ENCODE data around the gene IWS1.
A peak's percentile ranks its signal among the peaks of the same experiment; 100 is the strongest.
"Not testable (repeated sequence)": the region's sequence is repeated elsewhere in the genome, so short reads cannot be mapped to it uniquely, and the experiment has no call there.

Gene IWS1

DNA sequence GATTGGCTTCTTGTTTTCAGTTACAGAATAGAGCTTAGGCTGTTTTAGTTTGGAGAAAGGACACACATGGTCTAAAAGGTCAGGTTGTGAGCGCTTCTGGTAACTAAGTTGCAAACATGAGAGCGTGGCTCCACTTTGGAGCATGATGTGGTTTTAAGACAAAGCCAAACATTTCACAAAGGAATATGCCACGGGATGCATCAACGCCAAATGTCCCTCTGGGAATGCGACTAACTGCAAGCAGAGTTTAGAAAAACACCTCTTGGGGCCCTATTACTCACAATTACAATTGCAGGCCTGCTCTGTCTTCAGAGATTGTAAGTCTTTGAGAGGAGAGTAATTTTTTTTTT lies 34.6 kb upstream of the IWS1 start:
- peak; percentile 47 for DNase-seq (ENCODE audit: low read depth, low spot score)

- peak; percentile 24 for DNase-seq (ENCODE audit: low read depth, low spot score)
These were observed 34.1 kb upstream of the IWS1 start for GRCh38 chr2:127560201-127560930.

DNA sequence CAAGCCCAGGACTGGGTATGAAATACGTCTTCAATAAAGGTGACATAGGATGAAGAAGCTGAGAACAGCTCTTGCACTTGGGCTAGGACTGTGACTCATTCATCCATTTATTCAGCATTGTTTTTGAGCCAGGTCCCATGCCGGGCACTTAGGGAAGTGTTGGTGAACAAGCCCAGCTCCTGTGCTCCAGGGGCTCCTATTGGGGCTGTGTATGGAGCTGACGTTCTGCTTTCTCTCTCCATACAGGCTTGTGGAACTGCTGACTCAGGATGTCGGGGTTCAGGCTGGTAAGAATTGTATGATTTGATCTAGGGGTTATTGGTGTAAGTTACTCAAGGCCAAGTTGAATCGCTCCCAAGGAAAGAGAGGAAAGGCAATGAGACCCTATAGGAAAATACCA lies 33.2 kb upstream of the IWS1 start:
- no peak for DNase-seq (ENCODE audit: low read depth, low spot score)

GRCh38 chr2:127558911-127559310 lies 32.6 kb upstream of the IWS1 start:
- no peak for DNase-seq (ENCODE audit: low read depth, low spot score)

GRCh38 chr2:127552846-127553245 lies 26.6 kb upstream of the IWS1 start:
- DNase-seq (ENCODE audit: low read depth, low spot score), result no peak

DNA sequence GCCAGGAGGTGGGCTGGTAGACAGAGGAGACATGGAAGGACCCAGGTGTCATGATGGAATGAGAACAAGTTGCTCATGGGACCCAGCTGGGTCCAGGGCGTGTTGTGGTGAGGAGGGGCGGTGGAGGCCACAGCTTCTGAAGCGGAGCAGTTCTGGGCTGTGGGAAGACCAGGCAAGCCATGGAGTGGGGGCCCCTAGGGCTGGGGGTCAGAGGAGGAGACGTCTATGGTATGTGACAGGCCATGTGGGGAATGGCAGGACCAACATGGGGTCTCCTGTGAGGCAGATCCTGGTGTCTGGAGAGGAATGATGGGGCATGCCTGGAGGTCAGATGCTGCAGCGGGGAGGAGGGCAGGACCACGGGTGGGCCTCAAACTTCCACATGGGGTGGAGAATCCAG lies 26.0 kb upstream of the IWS1 start:
- no peak for DNase-seq (ENCODE audit: low read depth, low spot score)

- no peak for DNase-seq (ENCODE audit: low read depth, low spot score)
These were observed 25.1 kb upstream of the IWS1 start for GRCh38 chr2:127551221-127551930.

DNA sequence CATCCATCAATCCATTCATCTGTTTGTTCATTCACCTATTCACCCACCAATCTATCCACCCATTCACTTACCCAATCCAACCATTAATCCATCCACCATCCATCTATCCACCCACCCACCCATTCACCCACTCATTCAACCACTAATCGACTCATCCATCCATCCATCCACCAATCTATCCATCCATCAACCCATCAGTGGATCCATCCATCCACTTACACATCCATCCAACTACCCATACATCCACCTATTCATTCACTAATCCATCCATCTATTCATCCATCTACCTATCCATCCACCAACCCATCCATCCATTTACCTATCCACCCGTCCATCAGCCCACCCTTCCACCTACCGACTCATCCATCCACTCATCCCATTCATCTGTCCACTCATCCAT lies 20.5 kb upstream of the IWS1 start:
- no peak for DNase-seq (ENCODE audit: low read depth, low spot score)

- no peak for DNase-seq (ENCODE audit: low read depth, low spot score)
These were observed 19.5 kb upstream of the IWS1 start for GRCh38 chr2:127545796-127546195.

DNA sequence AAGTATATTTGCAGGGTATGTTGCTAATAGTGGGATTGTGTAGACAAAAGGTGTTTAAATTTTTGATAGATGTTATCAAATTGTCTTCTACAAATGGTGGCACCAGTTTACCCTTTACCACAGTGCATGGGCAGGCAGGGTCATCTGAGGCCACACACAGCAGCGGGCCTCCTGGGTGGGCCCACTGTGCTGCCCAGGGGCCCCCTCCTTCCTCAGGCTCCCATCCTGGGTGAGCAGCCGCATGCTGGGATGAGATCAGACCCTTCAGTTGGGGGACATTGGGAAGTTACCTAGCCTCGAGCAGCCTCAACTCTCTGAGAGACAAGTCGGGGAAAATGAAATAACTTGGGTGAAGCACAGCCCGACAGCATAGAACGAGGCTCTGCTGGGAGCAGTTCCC lies 18.9 kb upstream of the IWS1 start:
- no peak for DNase-seq (ENCODE audit: low read depth, low spot score)

DNA sequence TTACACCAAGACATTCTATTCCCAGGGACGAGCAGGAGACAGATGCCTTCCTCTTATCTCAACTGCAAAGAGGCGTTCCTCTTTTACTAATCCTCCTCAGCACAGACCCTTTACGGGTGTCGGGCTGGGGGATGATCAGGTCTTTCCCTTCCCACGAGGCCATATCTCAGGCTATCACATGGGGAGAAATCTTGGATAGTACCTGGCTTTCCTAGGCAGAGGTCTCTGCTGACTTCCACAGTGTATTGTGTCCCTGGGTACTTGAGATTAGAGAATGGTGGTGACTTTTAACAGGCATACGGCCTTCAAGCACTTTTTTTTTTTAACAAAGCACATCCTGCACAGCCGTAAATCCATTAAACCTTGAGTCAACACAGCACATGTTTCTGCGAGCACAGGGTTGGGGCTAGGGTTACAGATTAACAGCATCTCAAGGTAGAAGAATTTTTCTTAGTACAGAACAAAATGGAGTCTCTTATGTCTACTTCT lies 16.8 kb upstream of the IWS1 start:
- not testable (repeated sequence) for DNase-seq (ENCODE audit: low read depth, low spot score)

DNA sequence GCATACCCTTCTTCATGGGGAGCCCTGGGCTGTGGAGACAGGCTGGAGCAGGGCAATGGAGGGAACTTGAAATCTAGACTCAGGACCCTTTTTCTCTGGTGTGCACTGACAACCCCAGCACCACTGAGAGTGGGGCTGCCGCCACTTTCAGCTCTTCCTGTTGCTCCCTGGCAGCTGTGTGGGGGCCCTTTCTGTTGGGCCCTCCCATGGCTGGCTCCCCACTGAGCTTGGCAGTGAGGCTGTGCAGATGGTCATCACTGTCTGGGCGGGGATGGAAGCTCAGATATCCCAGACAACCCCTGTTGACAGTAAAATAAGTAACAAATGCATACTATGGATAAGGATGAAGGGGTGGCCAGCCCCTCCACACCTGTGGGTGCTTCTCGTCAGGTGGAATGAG lies 15.9 kb upstream of the IWS1 start:
- no peak for DNase-seq (ENCODE audit: low read depth, low spot score)

DNA sequence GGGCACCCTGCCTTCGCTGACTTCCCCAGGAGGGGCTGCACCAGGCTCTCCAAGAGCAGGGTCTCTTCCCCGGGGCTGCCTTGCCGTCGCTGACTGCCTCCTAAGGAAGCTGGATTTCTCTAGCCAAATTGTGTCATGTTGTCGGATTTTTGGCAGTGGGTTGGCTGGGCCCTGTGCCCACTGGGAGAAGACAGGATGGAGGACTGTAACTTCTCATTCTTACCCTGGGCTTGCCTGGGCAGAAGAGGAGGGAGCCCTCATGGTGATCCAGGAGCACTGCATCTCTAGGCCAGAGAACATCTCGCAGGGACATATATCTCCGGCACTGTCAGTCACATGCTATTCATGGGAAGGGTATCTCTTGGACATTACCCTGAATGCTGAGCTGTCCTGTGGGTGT lies 15.5 kb upstream of the IWS1 start:
- peak; percentile 24 for DNase-seq (ENCODE audit: low read depth, low spot score)

DNA sequence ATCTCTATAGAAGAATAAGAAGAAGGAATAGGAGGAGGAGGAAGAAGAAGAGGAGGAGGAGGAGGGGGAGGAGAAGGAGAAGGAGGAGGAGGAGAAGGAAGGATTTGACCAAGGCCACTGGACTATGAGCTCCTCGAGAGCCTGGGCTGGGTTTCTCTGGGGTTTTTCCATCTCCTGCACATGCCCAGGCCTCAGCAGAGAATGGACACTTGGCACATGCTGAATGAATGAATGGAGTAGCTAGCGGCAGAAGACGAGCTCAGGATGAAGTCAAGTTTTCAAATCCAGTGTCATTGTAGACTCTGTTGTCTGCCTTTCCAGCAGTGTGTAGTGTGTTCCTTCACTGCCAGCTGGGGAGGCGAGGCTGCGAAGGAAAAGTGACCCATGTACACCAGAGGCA lies 11.4 kb upstream of the IWS1 start:
- DNase-seq (ENCODE audit: low read depth, low spot score), result no peak

- DNase-seq (ENCODE audit: low read depth, low spot score), result no peak
These were observed 10.6 kb upstream of the IWS1 start for GRCh38 chr2:127536707-127537541.

DNA sequence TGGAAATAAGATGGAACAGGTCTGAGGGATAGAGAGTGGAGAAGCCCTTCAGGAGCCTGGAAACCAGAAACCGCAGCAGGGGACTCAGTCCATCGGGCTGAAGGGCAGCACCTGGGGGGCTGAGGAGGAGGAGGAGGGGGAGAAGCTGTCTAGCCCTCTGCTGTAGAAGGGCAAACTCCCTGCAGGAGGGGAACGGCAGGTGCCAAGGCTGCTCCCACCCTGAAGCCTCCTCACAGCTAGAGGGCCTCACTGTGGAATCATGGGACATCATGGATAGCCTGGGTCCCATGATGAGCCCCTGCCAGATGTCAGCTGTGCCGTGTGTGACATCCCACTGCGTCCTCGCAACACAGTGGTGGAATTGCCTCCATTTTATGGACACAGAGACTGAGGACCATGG lies 9.6 kb upstream of the IWS1 start:
- no peak for DNase-seq (ENCODE audit: low read depth, low spot score)

DNA sequence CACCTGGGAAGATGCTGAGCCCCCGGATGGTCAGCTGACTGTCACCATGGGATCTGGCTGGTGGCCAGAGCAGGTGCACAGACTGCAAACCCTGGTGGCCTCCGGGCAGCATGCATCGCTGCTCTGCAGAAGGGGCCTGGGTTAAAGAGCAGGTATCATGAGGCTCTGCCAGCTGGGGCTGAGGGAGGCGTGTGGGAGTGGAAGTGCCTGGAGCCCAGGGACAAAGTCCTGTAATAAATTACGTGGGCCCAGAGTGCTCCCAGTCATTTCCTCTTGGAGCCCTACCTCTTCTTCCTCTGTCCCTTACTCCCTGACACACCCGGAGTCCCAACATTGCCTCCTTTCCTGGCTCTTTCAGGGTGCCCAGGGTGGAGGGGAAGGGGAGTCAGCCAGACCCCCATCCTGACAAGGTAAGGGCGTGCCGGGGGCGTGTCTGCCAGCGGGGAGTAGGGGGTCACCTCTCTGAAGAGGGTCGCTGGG lies 9.2 kb upstream of the IWS1 start, which contains the start of gene MYO7B:
MYO7B (plus strand) TSS at position 262 of the 480 bp plus-strand sequence. CDS start 24,040 bp downstream, outside the sequence.
- DNase-seq (ENCODE audit: low read depth, low spot score), result no peak

- no peak for DNase-seq (ENCODE audit: low read depth, low spot score)
These were observed 6.0 kb upstream of the IWS1 start for GRCh38 chr2:127532296-127532695.

- no peak for DNase-seq (ENCODE audit: low read depth, low spot score)
These were observed 4.9 kb upstream of the IWS1 start for GRCh38 chr2:127531221-127531648.

GRCh38 chr2:127530245-127531140 lies 4.2 kb upstream of the IWS1 start:
- no peak for DNase-seq (ENCODE audit: low read depth, low spot score)

DNA sequence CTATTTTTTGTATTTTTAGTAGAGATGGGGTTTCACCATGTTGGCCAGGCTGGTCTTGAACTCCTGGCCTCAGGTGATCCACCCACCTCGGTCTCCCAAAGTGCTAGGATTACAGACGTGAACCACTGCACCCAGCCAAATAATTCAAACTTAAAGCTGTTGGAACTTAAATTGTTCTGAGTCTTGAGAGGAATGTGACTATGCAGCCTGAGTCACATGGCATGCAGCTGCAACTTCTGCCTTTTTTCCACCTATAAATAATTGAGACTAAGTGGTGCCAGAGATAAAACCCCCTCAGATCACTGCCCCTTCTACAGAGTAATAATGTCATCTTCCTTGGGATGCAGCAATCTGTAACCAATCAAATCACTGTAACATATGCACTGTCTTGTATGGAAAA lies 3.1 kb upstream of the IWS1 start:
- not testable (repeated sequence) for DNase-seq (ENCODE audit: low read depth, low spot score)
